ENCODE measurements around the gene COL9A3.

The COL9A3 gene

DNA sequence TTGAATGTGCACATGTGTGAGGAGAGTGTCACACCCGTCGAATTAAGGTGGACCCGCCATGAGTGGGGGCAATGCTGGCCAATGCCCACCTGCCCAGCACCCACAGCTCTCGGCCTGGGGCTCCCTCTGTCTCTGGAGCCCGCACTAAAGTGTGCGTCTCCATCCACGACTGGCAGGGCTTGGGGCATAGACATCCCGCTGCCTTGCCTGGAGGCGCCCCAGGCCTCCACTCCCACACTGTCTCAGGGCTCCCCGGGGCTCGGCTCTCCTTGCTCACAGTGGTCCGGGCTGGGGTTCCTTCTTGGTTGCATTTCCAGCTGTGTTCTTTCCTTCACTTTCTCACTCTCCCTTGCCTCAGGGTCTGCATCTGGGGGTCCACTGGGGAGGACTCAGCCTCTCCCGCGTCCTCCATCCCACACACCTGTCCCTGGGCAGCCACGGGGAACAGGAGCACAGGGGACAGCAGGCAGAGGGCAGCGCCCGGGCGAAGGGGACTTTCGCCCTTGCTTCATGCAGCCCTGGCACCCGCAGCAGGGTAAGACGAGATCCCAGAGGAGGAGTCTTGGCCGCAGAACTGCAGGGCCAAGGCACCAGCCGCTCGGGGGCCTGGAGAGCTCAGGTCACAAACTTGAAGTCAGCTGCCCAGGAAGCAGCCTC lies 40.7 kb upstream of the COL9A3 start:
- DNase-seq (no peak), ATAC-seq (no peak)
- no peaks in the 10 kb centered on the region for H3K9me3 Mint-ChIP-seq
- H3K27ac Mint-ChIP-seq: peak overlapping the region; percentile 96 to 98
- peaks cover 71% of the 10 kb centered on the region for H3K4me1 Mint-ChIP-seq
- peak overlapping the region; percentile 77 to 82 for H3K4me3 Mint-ChIP-seq
- H3K27me3 Mint-ChIP-seq: no peaks in the 10 kb centered on the region

GRCh38 chr20:62776692-62777527 lies 39.9 kb upstream of the COL9A3 start:
- peaks cover 65% of the 10 kb centered on the region for H3K4me1 Mint-ChIP-seq
- H3K27me3 Mint-ChIP-seq: no peaks in the 10 kb centered on the region
- DNase-seq: peak; percentile 40 to 67

GRCh38 chr20:62777528-62777830 lies 39.4 kb upstream of the COL9A3 start:
- Mint-ChIP-seq H3K27me3 (no peaks in the 10 kb centered on the region), H3K9me3 (no peaks in the 10 kb centered on the region), H3K4me3 (peak overlapping the region; percentile 77 to 82), H3K27ac (peak overlapping the region; percentile 98), H3K4me1 (peaks cover 59% of the 10 kb centered on the region)
- no peak for ATAC-seq
- DNase-seq: no peak

More at GRCh38 chr20:62776692-62777527, 39.9 kb upstream of the COL9A3 start:
- H3K27ac Mint-ChIP-seq: peak overlapping the region; percentile 98
- peak overlapping the region; percentile 77 to 82 for H3K4me3 Mint-ChIP-seq
- no peaks in the 10 kb centered on the region for H3K9me3 Mint-ChIP-seq
- peak; percentile 93 for ATAC-seq

- H3K4me1 Mint-ChIP-seq: peaks cover 53% of the 10 kb centered on the region
These were observed 38.8 kb upstream of the COL9A3 start for GRCh38 chr20:62778058-62778457.

GRCh38 chr20:62778601-62779416 lies 38.0 kb upstream of the COL9A3 start:
- ATAC-seq: no peak
- H3K4me3 Mint-ChIP-seq: no peak overlapping the region

More at GRCh38 chr20:62778058-62778457, 38.8 kb upstream of the COL9A3 start:
- ATAC-seq (no peak), DNase-seq (no peak)
- Mint-ChIP-seq H3K9me3 (no peaks in the 10 kb centered on the region), H3K4me3 (no peak overlapping the region), H3K27me3 (no peaks in the 10 kb centered on the region), H3K27ac (no peak overlapping the region)

DNA sequence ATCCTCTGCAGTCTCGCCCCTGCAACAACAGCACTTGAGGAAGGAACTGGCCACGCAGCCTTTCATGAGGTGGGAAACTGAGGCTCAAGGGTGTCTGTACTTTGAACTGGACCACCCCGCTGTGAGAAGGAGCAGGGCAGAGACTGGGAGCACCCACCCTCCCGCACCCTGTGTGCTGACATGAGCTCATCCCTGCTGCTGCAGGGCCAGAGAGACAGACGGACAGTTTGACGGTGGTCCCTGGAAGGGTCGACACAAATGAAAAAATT lies 37.5 kb upstream of the COL9A3 start:
- DNase-seq: no peak
- Mint-ChIP-seq H3K27ac (no peak overlapping the region), H3K4me3 (no peak overlapping the region), H3K27me3 (no peaks in the 10 kb centered on the region), H3K4me1 (peaks cover 40% of the 10 kb centered on the region), H3K9me3 (no peaks in the 10 kb centered on the region)
- no peak for ATAC-seq

More at GRCh38 chr20:62778601-62779416, 38.0 kb upstream of the COL9A3 start:
- no peaks in the 10 kb centered on the region for H3K27me3 Mint-ChIP-seq
- H3K9me3 Mint-ChIP-seq: no peaks in the 10 kb centered on the region
- no peak for DNase-seq
- peaks cover 46% of the 10 kb centered on the region for H3K4me1 Mint-ChIP-seq
- H3K27ac Mint-ChIP-seq: peak overlapping the region in 1 of 2 donors; percentile 63

DNA sequence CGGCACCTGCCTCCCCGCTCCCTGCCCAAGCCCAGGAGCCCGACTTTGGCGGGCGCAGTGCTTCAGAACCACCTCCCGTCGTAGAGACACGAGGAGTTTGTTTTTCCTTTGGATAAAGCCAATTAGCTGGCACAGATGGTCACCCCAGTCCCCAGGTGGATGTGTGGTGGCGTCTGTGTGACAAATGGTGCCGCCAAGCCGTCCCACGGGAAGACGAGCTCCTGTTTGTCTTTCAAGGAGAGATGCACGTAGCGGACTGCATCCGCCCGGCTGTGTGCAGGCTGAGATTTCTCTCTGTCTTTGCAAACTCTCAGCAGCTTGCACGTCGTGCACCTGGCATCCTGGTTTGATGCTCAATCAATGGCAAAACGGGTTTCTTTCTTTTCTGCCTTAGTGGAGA lies 36.6 kb upstream of the COL9A3 start:
- Mint-ChIP-seq H3K4me1 (peaks cover 32% of the 10 kb centered on the region), H3K27me3 (no peaks in the 10 kb centered on the region), H3K4me3 (no peak overlapping the region), H3K9me3 (no peaks in the 10 kb centered on the region), H3K27ac (no peak overlapping the region)
- DNase-seq (no peak), ATAC-seq (no peak)

- no peak overlapping the region for H3K27ac Mint-ChIP-seq
- ATAC-seq (no peak), DNase-seq (no peak)
- H3K4me1 Mint-ChIP-seq: peaks cover 27% of the 10 kb centered on the region
- no peaks in the 10 kb centered on the region for H3K27me3 Mint-ChIP-seq
- H3K4me3 Mint-ChIP-seq: no peak overlapping the region
- H3K9me3 Mint-ChIP-seq: no peaks in the 10 kb centered on the region
These were observed 36.2 kb upstream of the COL9A3 start for GRCh38 chr20:62780696-62781095.

GRCh38 chr20:62782149-62782892 lies 34.5 kb upstream of the COL9A3 start:
- Mint-ChIP-seq H3K4me3 (no peak overlapping the region), H3K27me3 (no peaks in the 10 kb centered on the region), H3K9me3 (no peaks in the 10 kb centered on the region), H3K4me1 (peaks cover 15% of the 10 kb centered on the region), H3K27ac (no peak overlapping the region)
- no peak for DNase-seq
- no peak for ATAC-seq

- ATAC-seq (no peak), DNase-seq (no peak)
- Mint-ChIP-seq H3K9me3 (no peaks in the 10 kb centered on the region), H3K4me1 (peaks cover 17% of the 10 kb centered on the region), H3K27me3 (no peaks in the 10 kb centered on the region), H3K4me3 (no peak overlapping the region), H3K27ac (no peak overlapping the region)
These were observed 34.0 kb upstream of the COL9A3 start for GRCh38 chr20:62782893-62783278.

DNA sequence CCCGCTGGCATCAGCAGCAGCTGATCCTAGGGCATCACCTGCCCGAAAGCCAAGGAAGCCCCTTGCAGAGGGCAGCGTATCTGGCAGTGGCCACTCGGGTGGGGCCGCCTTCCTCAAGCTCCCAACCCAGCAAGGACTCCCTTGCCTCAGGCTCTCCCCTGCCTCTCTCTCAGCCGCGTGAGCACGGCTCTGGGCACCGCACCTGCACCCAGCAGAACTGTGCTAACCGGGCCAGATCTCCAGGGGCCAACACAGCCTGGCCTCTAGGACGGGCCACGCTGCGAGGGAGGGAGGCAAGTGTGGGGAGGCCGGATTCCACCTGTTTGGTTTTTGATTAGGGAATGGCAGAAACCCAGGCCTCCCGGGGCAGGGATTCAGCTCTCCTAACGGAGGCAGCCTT lies 32.4 kb upstream of the COL9A3 start:
- DNase-seq (no peak), ATAC-seq (no peak)
- peaks cover 14% of the 10 kb centered on the region for H3K4me1 Mint-ChIP-seq
- H3K27me3 Mint-ChIP-seq: no peaks in the 10 kb centered on the region
- peak overlapping the region in 1 of 2 donors; percentile 82 for H3K27ac Mint-ChIP-seq
- no peak overlapping the region for H3K4me3 Mint-ChIP-seq
- no peaks in the 10 kb centered on the region for H3K9me3 Mint-ChIP-seq

GRCh38 chr20:62785393-62785792 lies 31.5 kb upstream of the COL9A3 start:
- DNase-seq (no peak), ATAC-seq (peak; percentile 69)
- no peaks in the 10 kb centered on the region for H3K27me3 Mint-ChIP-seq
- H3K9me3 Mint-ChIP-seq: no peaks in the 10 kb centered on the region
- peaks cover 14% of the 10 kb centered on the region for H3K4me1 Mint-ChIP-seq
- no peak overlapping the region for H3K4me3 Mint-ChIP-seq
- peak overlapping the region in 1 of 2 donors; percentile 54 for H3K27ac Mint-ChIP-seq

DNA sequence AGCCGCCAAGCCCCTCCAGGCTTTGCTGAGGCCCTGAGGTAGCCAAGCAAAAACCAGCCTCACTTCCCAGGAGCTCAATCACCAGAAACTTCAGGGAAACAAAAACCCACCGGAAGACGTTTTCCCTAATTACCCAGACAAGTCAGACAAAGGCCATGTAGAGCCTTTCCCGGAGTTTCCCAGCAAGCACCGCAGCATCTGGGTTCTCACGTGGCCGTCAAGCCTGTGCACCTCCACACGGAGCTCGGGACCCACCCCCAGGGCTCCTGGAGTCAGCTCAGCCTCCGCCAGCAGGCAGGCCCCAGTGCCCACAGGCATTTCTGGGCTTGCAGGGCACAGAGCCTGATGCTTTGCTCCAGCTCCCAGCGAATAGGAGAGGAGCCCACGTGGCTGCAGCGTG lies 30.7 kb upstream of the COL9A3 start:
- Mint-ChIP-seq H3K27ac (no peak overlapping the region), H3K4me3 (no peak overlapping the region), H3K9me3 (no peaks in the 10 kb centered on the region), H3K4me1 (peaks cover 17% of the 10 kb centered on the region), H3K27me3 (no peaks in the 10 kb centered on the region)
- DNase-seq (no peak), ATAC-seq (no peak)

- ATAC-seq: no peak
- H3K27ac Mint-ChIP-seq: peak overlapping the region in 1 of 2 donors; percentile 63
- DNase-seq: no peak
These were observed 29.5 kb upstream of the COL9A3 start for GRCh38 chr20:62787321-62787720.

DNA sequence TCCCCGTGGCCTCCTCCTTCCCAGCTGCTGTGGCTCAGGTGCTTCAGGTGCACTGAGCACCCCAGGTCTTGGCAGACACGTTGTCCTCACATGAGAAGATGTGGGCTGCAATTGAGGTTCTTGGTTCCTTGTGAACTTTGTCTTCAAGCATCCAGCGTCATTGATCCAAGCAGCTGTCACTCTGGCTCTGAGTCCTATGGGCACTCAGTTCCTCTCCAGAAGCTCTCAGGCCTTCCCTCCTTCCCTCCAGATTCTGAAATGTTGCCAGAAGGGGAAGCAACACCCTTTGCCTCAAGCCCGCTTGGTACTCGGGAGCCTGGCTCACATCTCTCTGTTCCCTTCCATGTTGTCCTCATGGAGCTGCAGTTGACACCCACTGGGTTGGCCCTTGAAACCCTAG lies 29.0 kb upstream of the COL9A3 start:
- no peak overlapping the region for H3K27ac Mint-ChIP-seq
- no peak for ATAC-seq
- DNase-seq: no peak

More at GRCh38 chr20:62787321-62787720, 29.5 kb upstream of the COL9A3 start:
- no peaks in the 10 kb centered on the region for H3K9me3 Mint-ChIP-seq
- H3K4me3 Mint-ChIP-seq: no peak overlapping the region
- H3K4me1 Mint-ChIP-seq: peaks cover 26% of the 10 kb centered on the region
- no peaks in the 10 kb centered on the region for H3K27me3 Mint-ChIP-seq

More for the DNA sequence above, 29.0 kb upstream of the COL9A3 start:
- no peaks in the 10 kb centered on the region for H3K9me3 Mint-ChIP-seq
- no peaks in the 10 kb centered on the region for H3K27me3 Mint-ChIP-seq
- no peak overlapping the region for H3K4me3 Mint-ChIP-seq
- peaks cover 31% of the 10 kb centered on the region for H3K4me1 Mint-ChIP-seq
